Measurements from ENCODE around the gene KIF12. TPM values are rescaled to one million over a fixed set of nuclear protein-coding genes. Genes with fewer than 3 reads are reported as not detected.

KIF12 gene
- total and polyA plus RNA-seq, 2 donors (not counting 3 experiments of a cell fraction or from before 2014, with no cell fraction given): 0.46 to 0.97 TPM

- H3K79me2 ChIP-seq (ENCODE audit: control insufficient read depth, insufficient read depth, low read length): no peaks in the 10 kb centered on the region
- H3K9me3 ChIP-seq (replicated peaks; ENCODE audit: control insufficient read depth, insufficient read depth, low read length): no peaks in the 10 kb centered on the region
- DNase-seq (ENCODE audit: low read depth, low spot score) (no peak), FAIRE-seq (no peak)
- no peak overlapping the region for H3K4me2 ChIP-seq (ENCODE audit: insufficient read depth, low read length)
- ChIA-PET POLR2A (no interaction called here), CTCF (interaction anchor here (1.5 to 1.7 kb wide), 2 partner anchors 32 to 215 kb away, joined by 6 to 7 read pairs; no protein-coding TSS in a partner anchor)
- H2AFZ ChIP-seq (ENCODE audit: low read depth, low read length): no peak overlapping the region
- H4K20me1 ChIP-seq (replicated peaks; ENCODE audit: control insufficient read depth, extremely low read depth, insufficient read depth, low read length): no peaks in the 10 kb centered on the region
- H3K27me3 ChIP-seq (ENCODE audit: control insufficient read depth in 2 of 2, insufficient read depth in 2 of 2, low read length in 2 of 2): peaks cover 2 to 18% of the 10 kb centered on the region in 2 experiments
- no peak overlapping the region for H3K9ac ChIP-seq (replicated peaks; ENCODE audit: extremely low read depth, insufficient read depth, low read length)
- no peak for TF ChIP-seq FOS (IDR thresholded peaks at IDR 0.05; ENCODE audit: borderline replicate concordance, insufficient read depth, low read length)
- TF ChIP-seq MYC (IDR thresholded peaks at IDR 0.05; ENCODE audit: low read depth, low read length): no peak
- no peak for TF ChIP-seq EZH2 (IDR thresholded peaks at IDR 0.05; ENCODE audit: borderline replicate concordance, low read depth, low read length, severe bottlenecking)
- no peak for TF ChIP-seq POLR2A (IDR thresholded peaks at IDR 0.05; ENCODE audit: low read depth, low read length)
- TF ChIP-seq MAX (IDR thresholded peaks at IDR 0.05; ENCODE audit: insufficient read depth, insufficient read length): no peak
- TF ChIP-seq POLR2AphosphoS5 (IDR thresholded peaks at IDR 0.05; ENCODE audit: insufficient read depth, low read depth, low read length): no peak
- no peak for TF ChIP-seq JUN (IDR thresholded peaks at IDR 0.05; ENCODE audit: borderline replicate concordance, insufficient read depth, insufficient read length, low read depth)
- no peak for TF ChIP-seq GATA2 (IDR thresholded peaks at IDR 0.05; ENCODE audit: insufficient read depth, insufficient read length, low read depth, low read length)
- no peak for TF ChIP-seq CTCF (IDR thresholded peaks at IDR 0.05; ENCODE audit: extremely low read depth in 1 of 2, insufficient read depth in 1 of 2, low read depth in 1 of 2, low read length in 2 of 2)
- dilution Hi-C loops (cut with MboI; ENCODE audit: extremely low pct_ligation_motif_present, low sequenced_read_pairs): loop anchor here (25.0 kb wide), 1 partner anchor 212 kb away; no protein-coding TSS in a partner anchor
- no peaks in the 10 kb centered on the region for H3K36me3 ChIP-seq (ENCODE audit: control insufficient read depth in 2 of 2, extremely low read depth in 1 of 2, insufficient read depth in 2 of 2, low read length in 2 of 2)
- intact Hi-C loops (cut with micrococcal nuclease): no loop called here
- no peaks in the 10 kb centered on the region for H3K4me1 ChIP-seq (ENCODE audit: control insufficient read depth, extremely low read depth, insufficient read depth, low read length)
- no peaks in the 10 kb centered on the region for H3K9me1 ChIP-seq (replicated peaks; ENCODE audit: control insufficient read depth, extremely low read depth, insufficient read depth, low read length)
- H3K4me3 ChIP-seq (replicated peaks in 1 of 3; ENCODE audit: insufficient read depth in 1 of 3, low read depth in 1 of 3, low read length in 3 of 3): no peak overlapping the region
- no TSS peak for BruUV-seq (replicated peaks)
- no peak overlapping the region for H3K27ac ChIP-seq (ENCODE audit: insufficient read depth, low read depth, low read length)
Measured at GRCh38 chr9:114075602-114076001, 23.5 kb downstream of the KIF12 start.
